Measurements from ENCODE around the gene MYL3. TPM values are rescaled to one million over a fixed set of nuclear protein-coding genes. Genes with fewer than 3 reads are reported as not detected.

MYL3 gene
- total RNA-seq, 1 experiment from 2014 or later: not detected

DNA sequence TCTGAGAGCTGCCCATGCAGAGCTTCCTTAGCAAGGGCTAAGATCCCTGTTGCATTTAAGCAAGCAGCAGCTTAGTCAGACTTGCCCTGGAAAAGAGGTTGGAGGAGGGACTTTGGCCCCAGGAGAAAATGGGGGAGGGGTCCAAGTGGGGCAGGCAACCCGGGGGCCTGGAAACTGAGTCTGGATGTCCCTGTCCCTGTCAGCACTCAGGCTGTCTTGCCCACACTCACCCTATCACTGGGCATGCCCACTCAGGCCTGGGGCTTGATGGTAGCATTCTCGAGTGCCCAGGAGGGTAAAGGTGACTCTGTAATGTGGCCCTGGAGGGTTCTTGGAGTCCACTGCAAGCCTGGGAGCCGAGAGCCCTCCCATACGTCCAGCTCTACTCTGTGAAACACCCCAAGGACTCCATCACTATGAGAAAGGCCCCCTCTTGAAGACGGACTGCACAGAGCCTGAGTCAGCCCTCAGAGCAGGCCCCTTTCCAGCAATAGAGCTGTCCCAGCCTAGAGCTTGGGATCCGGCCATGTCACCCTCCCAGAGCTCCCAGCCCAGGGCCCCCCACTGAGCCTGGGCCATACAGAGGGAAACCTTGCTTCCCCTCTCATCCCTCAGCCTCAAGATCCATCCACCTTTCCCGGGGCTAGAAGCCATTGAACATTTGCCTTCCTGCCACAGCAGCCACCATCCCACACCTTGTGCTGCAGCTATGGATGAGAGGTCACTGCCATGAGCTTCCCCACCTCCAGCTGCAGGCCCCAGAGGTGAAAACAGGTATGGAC lies 13.4 kb downstream of the MYL3 start:
- no peaks in the 10 kb centered on the region for H3K36me3 ChIP-seq (ENCODE audit: insufficient read depth, low read length)
- H3K9me3 ChIP-seq (ENCODE audit: low read length): no peaks in the 10 kb centered on the region
- H3K4me3 ChIP-seq (ENCODE audit: low read length): no peak overlapping the region
- H3K27me3 ChIP-seq (ENCODE audit: low read length): no peaks in the 10 kb centered on the region
- no peaks in the 10 kb centered on the region for H3K79me2 ChIP-seq (ENCODE audit: low read length)
- no peak for DNase-seq
- H3K4me2 ChIP-seq (ENCODE audit: low read depth, low read length, poor library complexity, severe bottlenecking): no peak overlapping the region
- H3K9ac ChIP-seq (ENCODE audit: low read length): no peak overlapping the region
- H3K9me2 ChIP-seq (replicated peaks; ENCODE audit: insufficient read depth, low read length): no peaks in the 10 kb centered on the region
- no peak overlapping the region for H3K27ac ChIP-seq (ENCODE audit: low read length)
- H4K20me1 ChIP-seq (ENCODE audit: insufficient read depth, low read depth, low read length): no peaks in the 10 kb centered on the region
- H2AFZ ChIP-seq (ENCODE audit: low read length): no peak overlapping the region
- peaks cover 18% of the 10 kb centered on the region for H3K4me1 ChIP-seq (ENCODE audit: low read length)

GRCh38 chr3:46849045-46849631 lies 14.1 kb downstream of the MYL3 start:
- DNase-seq: no peak
- no peaks in the 10 kb centered on the region for H3K79me2 ChIP-seq (ENCODE audit: low read length)
- H3K9ac ChIP-seq (ENCODE audit: low read length): no peak overlapping the region
- H3K36me3 ChIP-seq (ENCODE audit: insufficient read depth, low read length): no peaks in the 10 kb centered on the region
- no peak overlapping the region for H2AFZ ChIP-seq (ENCODE audit: low read length)
- no peak overlapping the region for H3K4me3 ChIP-seq (ENCODE audit: low read length)
- no peaks in the 10 kb centered on the region for H4K20me1 ChIP-seq (ENCODE audit: insufficient read depth, low read depth, low read length)
- H3K27me3 ChIP-seq (ENCODE audit: low read length): no peaks in the 10 kb centered on the region
- peaks cover 18% of the 10 kb centered on the region for H3K4me1 ChIP-seq (ENCODE audit: low read length)
- no peak overlapping the region for H3K4me2 ChIP-seq (ENCODE audit: low read depth, low read length, poor library complexity, severe bottlenecking)
- no peaks in the 10 kb centered on the region for H3K9me3 ChIP-seq (ENCODE audit: low read length)
- H3K9me2 ChIP-seq (replicated peaks; ENCODE audit: insufficient read depth, low read length): no peaks in the 10 kb centered on the region
- no peak overlapping the region for H3K27ac ChIP-seq (ENCODE audit: low read length)

DNA sequence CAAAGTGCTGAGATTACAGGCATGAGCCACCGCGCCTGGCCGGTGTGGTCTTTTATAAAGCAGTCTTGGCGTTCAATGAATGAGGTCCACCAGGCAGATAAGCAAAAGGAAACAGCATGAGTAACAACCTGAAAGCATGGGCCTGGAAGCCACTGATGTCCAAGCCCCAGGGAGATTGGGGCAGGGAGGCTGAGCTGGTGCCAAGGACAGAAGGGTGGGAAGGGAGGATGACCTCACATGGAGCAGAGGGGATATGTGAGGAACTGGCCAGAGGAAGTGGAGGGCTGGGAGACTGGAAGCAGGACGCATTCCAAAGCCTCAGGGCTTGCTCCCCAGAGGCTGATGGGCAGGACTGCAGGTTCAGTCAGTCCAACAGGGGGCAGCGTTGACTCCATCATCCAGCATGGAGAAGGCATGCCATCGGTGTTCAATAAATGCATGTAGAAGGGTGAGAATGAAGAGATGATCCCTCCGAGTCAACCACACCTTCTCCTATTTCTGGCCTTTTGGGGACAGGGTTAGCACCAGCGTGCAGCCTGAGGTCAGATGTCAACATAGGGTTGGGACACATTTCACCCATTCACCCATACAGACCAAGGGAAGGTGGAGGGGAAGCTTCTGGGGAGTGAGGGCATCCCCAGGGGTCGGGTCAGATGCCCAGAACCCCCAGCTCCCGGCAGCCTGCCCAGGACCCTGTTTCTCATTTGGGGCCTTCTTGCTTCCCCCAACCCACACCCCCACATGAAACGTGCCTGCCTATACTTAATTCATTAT lies 14.8 kb downstream of the MYL3 start:
- no peak overlapping the region for H3K4me2 ChIP-seq (ENCODE audit: low read depth, low read length, poor library complexity, severe bottlenecking)

DNA sequence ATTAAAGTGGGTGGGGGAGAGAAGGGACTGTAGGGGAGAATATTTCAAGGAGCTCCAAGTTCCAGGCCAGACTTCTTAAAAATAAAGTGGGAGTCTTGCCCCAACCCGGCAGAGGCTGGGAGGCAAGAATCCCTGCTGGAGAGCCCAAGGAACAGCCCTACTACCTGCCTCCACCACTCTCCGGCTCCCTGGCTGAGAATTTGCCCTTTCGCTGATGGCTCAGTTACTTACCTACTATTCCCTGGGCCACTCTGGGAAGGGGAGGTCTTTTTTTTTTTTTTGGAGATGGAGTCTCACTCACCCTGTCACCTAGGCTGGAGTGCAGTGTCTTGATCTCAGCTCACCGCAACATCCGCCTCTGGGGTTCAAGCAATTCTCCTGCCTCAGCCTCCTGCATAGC lies 15.5 kb downstream of the MYL3 start:
- DNase-seq: no peak

More for the DNA sequence above, 14.8 kb downstream of the MYL3 start:
- Histone ChIP-seq H3K9me2 (replicated peaks; ENCODE audit: insufficient read depth, low read length) (no peaks in the 10 kb centered on the region), H3K27me3 (ENCODE audit: low read length) (no peaks in the 10 kb centered on the region), H3K4me3 (ENCODE audit: low read length) (no peak overlapping the region), H4K20me1 (ENCODE audit: insufficient read depth, low read depth, low read length) (no peaks in the 10 kb centered on the region), H3K9me3 (ENCODE audit: low read length) (no peaks in the 10 kb centered on the region), H3K9ac (ENCODE audit: low read length) (no peak overlapping the region), H3K27ac (ENCODE audit: low read length) (no peak overlapping the region), H3K36me3 (ENCODE audit: insufficient read depth, low read length) (no peaks in the 10 kb centered on the region), H3K79me2 (ENCODE audit: low read length) (no peaks in the 10 kb centered on the region), H2AFZ (ENCODE audit: low read length) (no peak overlapping the region), H3K4me1 (ENCODE audit: low read length) (peaks cover 18% of the 10 kb centered on the region)
- DNase-seq: peak; percentile 54

DNA sequence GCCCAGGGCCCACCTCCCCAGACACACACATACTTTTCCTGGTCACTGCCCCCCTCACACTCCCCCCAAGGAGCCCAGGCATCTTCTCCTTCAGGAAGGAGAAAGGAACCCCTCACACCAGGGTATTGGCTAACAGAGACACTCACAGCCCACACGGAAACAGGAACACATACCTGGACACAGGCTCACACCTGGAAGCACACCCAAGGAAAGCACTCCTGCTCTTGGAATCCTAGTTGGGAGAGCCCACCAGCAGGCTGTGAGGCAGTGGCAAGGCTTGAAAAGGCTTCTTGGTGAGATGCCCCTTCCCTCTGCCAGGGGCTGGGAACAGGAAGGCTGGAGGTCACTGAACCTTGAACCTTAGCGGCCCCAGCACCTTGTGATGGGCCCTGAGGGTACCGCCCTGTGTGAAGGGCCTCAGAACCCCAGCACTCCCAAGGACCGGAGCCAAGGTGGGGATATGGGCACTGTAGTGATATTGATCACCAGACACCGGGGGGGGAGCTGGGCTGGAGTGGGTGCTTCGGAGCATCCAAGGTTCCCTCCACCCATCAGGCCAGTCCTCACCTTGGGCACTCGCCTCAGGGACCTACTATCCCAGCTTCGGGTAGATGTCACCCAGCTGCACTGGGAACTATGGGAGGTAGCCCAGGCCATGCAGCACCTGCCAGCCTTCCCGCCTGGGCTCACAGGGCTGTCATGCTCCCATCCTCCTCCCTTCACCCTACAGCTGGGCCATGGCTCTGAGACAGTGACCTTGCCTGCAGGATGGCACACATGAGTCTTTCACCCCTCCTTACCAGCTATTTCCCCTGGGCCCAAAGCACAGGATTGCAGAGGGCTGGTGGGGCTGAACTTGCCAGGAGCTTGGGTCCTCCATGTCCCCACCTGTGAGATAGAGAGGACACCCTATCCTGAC lies 16.4 kb downstream of the MYL3 start:
- Histone ChIP-seq H3K27ac (ENCODE audit: low read length) (no peak overlapping the region), H3K4me1 (ENCODE audit: low read length) (peaks cover 18% of the 10 kb centered on the region), H3K9me3 (ENCODE audit: low read length) (no peaks in the 10 kb centered on the region), H3K27me3 (ENCODE audit: low read length) (no peaks in the 10 kb centered on the region), H3K4me3 (ENCODE audit: low read length) (peak overlapping the region; percentile 66; the same call in 1 of the 2 replicates), H3K36me3 (ENCODE audit: insufficient read depth, low read length) (no peaks in the 10 kb centered on the region), H2AFZ (ENCODE audit: low read length) (peak overlapping the region; percentile 92), H3K9me2 (replicated peaks; ENCODE audit: insufficient read depth, low read length) (no peaks in the 10 kb centered on the region), H3K79me2 (ENCODE audit: low read length) (no peaks in the 10 kb centered on the region), H4K20me1 (ENCODE audit: insufficient read depth, low read depth, low read length) (no peaks in the 10 kb centered on the region), H3K9ac (ENCODE audit: low read length) (peak overlapping the region; percentile 69), H3K4me2 (ENCODE audit: low read depth, low read length, poor library complexity, severe bottlenecking) (peak overlapping the region; percentile 78)
- no peak for DNase-seq

More for the DNA sequence above, 15.5 kb downstream of the MYL3 start:
- no peak overlapping the region for H2AFZ ChIP-seq (ENCODE audit: low read length)
- H3K9me3 ChIP-seq (ENCODE audit: low read length): no peaks in the 10 kb centered on the region
- no peak overlapping the region for H3K4me3 ChIP-seq (ENCODE audit: low read length)
- no peak overlapping the region for H3K4me2 ChIP-seq (ENCODE audit: low read depth, low read length, poor library complexity, severe bottlenecking)
- H3K27ac ChIP-seq (ENCODE audit: low read length): no peak overlapping the region
- H3K4me1 ChIP-seq (ENCODE audit: low read length): peaks cover 18% of the 10 kb centered on the region
- H3K79me2 ChIP-seq (ENCODE audit: low read length): no peaks in the 10 kb centered on the region
- H3K9ac ChIP-seq (ENCODE audit: low read length): no peak overlapping the region
- H4K20me1 ChIP-seq (ENCODE audit: insufficient read depth, low read depth, low read length): no peaks in the 10 kb centered on the region
- no peaks in the 10 kb centered on the region for H3K27me3 ChIP-seq (ENCODE audit: low read length)
- no peaks in the 10 kb centered on the region for H3K36me3 ChIP-seq (ENCODE audit: insufficient read depth, low read length)
- H3K9me2 ChIP-seq (replicated peaks; ENCODE audit: insufficient read depth, low read length): no peaks in the 10 kb centered on the region

DNA sequence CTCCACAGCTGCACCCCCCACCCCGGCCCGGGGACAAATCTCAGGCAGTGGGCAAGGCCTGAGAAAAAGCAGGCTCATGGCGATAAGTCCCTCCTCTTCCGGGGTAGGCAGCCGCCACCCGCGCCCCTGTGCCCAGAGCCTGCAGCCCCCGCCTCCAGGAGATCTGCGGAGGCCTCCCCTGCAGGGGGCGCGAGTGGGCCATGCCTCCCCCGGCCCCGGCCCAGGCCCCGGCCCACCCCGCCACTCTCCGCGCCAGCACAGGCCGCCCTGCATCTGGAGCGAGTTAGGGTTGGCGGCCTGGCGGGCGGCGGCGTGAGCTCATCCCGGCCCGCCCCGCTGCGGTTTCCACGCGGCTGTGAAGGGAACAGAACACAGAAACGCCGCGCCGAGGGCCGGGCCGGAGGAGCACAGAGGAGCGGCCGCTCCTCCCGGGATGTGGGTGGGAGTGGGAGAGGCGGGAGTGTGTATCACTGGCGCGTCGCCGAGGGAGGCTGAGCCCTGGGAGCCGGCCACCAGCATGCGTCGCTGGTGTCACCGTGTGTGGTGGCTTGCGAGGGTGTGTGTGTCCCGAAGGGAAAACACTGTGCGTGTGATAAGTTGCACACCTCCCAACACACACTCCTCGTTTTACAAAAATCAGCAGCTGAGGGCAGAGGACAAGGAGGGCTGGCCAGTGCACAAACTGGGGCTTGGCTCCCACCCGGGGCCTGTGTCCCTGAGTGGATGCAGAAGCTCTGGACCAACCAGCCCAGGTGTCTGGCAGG lies 17.2 kb downstream of the MYL3 start:
- Histone ChIP-seq H3K4me1 (ENCODE audit: low read length) (peaks cover 18% of the 10 kb centered on the region), H4K20me1 (ENCODE audit: insufficient read depth, low read depth, low read length) (no peaks in the 10 kb centered on the region), H3K9ac (ENCODE audit: low read length) (peak overlapping the region; percentile 69), H3K4me2 (ENCODE audit: low read depth, low read length, poor library complexity, severe bottlenecking) (peak overlapping the region; percentile 78), H3K4me3 (ENCODE audit: low read length) (peak overlapping the region; percentile 66), H3K79me2 (ENCODE audit: low read length) (no peaks in the 10 kb centered on the region), H3K27ac (ENCODE audit: low read length) (no peak overlapping the region), H3K9me3 (ENCODE audit: low read length) (peaks cover 6% of the 10 kb centered on the region), H3K27me3 (ENCODE audit: low read length) (no peaks in the 10 kb centered on the region), H3K36me3 (ENCODE audit: insufficient read depth, low read length) (no peaks in the 10 kb centered on the region), H3K9me2 (replicated peaks; ENCODE audit: insufficient read depth, low read length) (no peaks in the 10 kb centered on the region), H2AFZ (ENCODE audit: low read length) (peak overlapping the region; percentile 92)
- peak; percentile 91 for DNase-seq

DNA sequence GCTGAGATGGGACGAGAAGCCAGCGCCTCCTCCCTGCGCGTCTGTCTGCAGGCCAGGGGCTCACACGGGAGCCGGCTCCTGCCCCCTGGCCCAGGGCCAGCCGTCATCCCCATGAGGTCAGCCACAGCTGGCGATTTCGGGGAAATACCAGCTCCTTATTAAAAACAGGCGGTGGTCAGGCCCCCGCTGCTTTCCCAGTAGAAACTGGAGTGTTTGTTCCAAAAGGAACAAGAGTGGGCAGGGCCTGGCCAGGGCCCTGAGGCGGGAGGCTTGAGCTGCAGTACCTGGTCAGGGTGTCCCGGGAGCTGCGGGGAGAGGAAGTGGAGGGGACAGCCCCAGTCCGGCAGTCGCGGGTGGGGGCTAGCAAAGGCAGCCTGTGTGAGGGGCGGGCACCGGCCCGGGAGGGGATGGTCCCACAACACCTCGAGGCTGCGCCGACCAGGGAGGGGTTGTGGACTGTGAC lies 17.8 kb downstream of the MYL3 start:
- Histone ChIP-seq H3K79me2 (ENCODE audit: low read length) (no peaks in the 10 kb centered on the region), H2AFZ (ENCODE audit: low read length) (peak overlapping the region; percentile 92; the same call in 1 of the 2 replicates), H3K9me3 (ENCODE audit: low read length) (peaks cover 12% of the 10 kb centered on the region), H3K36me3 (ENCODE audit: insufficient read depth, low read length) (no peaks in the 10 kb centered on the region), H3K27ac (ENCODE audit: low read length) (no peak overlapping the region), H3K4me3 (ENCODE audit: low read length) (peak overlapping the region; percentile 66), H3K27me3 (ENCODE audit: low read length) (no peaks in the 10 kb centered on the region), H3K9ac (ENCODE audit: low read length) (peak overlapping the region; percentile 69), H3K9me2 (replicated peaks; ENCODE audit: insufficient read depth, low read length) (no peaks in the 10 kb centered on the region), H3K4me1 (ENCODE audit: low read length) (peaks cover 18% of the 10 kb centered on the region), H4K20me1 (ENCODE audit: insufficient read depth, low read depth, low read length) (no peaks in the 10 kb centered on the region), H3K4me2 (ENCODE audit: low read depth, low read length, poor library complexity, severe bottlenecking) (peak overlapping the region; percentile 78)
- no peak for DNase-seq
